Measurements from ENCODE around the gene FBLIM1. TPM values are rescaled to one million over a fixed set of nuclear protein-coding genes. Genes with fewer than 3 reads are reported as not detected.

The FBLIM1 gene
- total and polyA plus RNA-seq, 2 experiments from 2014 or later, result 117 to 120 TPM

DNA sequence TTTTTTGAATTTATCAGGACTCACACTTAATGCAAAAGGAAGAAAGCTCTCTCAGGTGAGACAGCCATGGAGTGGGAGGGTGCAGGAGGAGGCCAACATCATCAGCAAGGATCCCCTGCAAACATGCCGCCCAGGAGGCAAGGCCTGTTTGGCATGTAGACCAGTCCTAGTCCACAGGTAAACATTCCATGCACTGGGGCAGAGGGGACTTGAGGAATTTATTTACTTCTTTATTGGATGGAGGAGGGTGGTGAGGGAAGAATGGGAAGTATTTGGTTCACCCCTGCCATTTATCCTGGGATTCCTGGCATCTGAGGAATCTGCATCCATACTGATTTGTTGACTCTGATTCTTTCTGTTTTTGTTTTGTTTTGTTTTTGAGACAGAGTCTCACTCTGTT lies 50.4 kb downstream of the FBLIM1 start:
- Histone ChIP-seq H3K27me3 (no peaks in the 10 kb centered on the region), H3K4me2 (no peak overlapping the region), H3K9me3 (ENCODE audit: low read depth) (no peaks in the 10 kb centered on the region), H3K4me3 (no peak overlapping the region), H3K9me2 (replicated peaks; ENCODE audit: insufficient read depth) (no peaks in the 10 kb centered on the region), H3K27ac (no peak overlapping the region), H3K4me1 (ENCODE audit: insufficient read depth) (no peaks in the 10 kb centered on the region), H4K20me1 (ENCODE audit: insufficient read depth, poor library complexity, severe bottlenecking) (no peaks in the 10 kb centered on the region), H3K36me3 (replicated peaks; ENCODE audit: insufficient read depth, low read depth) (no peaks in the 10 kb centered on the region), H2AFZ (no peak overlapping the region), H3K79me2 (no peaks in the 10 kb centered on the region)
- WGBS (ENCODE audit: low lambda C conversion rate, missing lambda C conversion rate), result 55% methylated on average over 1 of the region's 1 CpG
- DNase-seq (ENCODE audit: low spot score), result no peak
- TF ChIP-seq EZH2 (IDR thresholded peaks at IDR 0.05; ENCODE audit: borderline replicate concordance), result no peak
- TF ChIP-seq, protein P1, sequence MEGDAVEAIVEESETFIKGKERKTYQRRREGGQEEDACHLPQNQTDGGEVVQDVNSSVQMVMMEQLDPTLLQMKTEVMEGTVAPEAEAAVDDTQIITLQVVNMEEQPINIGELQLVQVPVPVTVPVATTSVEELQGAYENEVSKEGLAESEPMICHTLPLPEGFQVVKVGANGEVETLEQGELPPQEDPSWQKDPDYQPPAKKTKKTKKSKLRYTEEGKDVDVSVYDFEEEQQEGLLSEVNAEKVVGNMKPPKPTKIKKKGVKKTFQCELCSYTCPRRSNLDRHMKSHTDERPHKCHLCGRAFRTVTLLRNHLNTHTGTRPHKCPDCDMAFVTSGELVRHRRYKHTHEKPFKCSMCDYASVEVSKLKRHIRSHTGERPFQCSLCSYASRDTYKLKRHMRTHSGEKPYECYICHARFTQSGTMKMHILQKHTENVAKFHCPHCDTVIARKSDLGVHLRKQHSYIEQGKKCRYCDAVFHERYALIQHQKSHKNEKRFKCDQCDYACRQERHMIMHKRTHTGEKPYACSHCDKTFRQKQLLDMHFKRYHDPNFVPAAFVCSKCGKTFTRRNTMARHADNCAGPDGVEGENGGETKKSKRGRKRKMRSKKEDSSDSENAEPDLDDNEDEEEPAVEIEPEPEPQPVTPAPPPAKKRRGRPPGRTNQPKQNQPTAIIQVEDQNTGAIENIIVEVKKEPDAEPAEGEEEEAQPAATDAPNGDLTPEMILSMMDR (IDR thresholded peaks at IDR 0.05; ENCODE audit: poor library complexity), result no peak
- TF ChIP-seq EZH2phosphoT487 (IDR thresholded peaks at IDR 0.05; ENCODE audit: low read depth, severe bottlenecking, unreplicated experiment), result no peak

DNA sequence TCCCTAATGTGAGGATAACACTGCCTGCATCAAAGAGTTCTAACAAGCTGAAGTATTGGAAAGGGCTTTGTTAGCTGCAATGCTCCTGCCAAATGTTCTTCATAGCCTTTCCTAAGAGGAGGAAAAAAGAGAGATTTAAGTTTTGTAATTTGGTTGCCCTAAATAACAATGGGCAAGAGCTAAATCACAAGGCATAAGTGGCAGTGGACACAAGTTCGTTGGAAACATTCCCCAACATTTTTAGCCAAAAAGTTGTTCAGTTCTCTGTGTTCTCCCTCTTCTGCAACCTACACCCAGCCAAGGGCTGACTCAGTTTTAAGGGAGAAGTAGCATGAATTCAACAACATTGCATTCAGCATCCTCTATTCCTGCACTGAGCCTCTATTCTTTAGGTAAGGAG lies 51.5 kb downstream of the FBLIM1 start:
- no peak overlapping the region for H3K27ac ChIP-seq
- no peak for TF ChIP-seq EZH2 (IDR thresholded peaks at IDR 0.05; ENCODE audit: borderline replicate concordance)
- no peak overlapping the region for H2AFZ ChIP-seq
- H3K36me3 ChIP-seq (replicated peaks; ENCODE audit: insufficient read depth, low read depth), result no peaks in the 10 kb centered on the region
- H4K20me1 ChIP-seq (ENCODE audit: insufficient read depth, poor library complexity, severe bottlenecking), result no peaks in the 10 kb centered on the region
- no peaks in the 10 kb centered on the region for H3K27me3 ChIP-seq
- H3K9me2 ChIP-seq (replicated peaks; ENCODE audit: insufficient read depth), result no peaks in the 10 kb centered on the region
- WGBS (ENCODE audit: low lambda C conversion rate, missing lambda C conversion rate), result 74% methylated on average over 1 of the region's 1 CpG
- no peak overlapping the region for H3K4me2 ChIP-seq
- H3K4me3 ChIP-seq, result no peak overlapping the region
- no peaks in the 10 kb centered on the region for H3K79me2 ChIP-seq
- H3K4me1 ChIP-seq (ENCODE audit: insufficient read depth), result no peaks in the 10 kb centered on the region
- DNase-seq (ENCODE audit: low spot score), result no peak
- H3K9me3 ChIP-seq (ENCODE audit: low read depth), result no peaks in the 10 kb centered on the region

DNA sequence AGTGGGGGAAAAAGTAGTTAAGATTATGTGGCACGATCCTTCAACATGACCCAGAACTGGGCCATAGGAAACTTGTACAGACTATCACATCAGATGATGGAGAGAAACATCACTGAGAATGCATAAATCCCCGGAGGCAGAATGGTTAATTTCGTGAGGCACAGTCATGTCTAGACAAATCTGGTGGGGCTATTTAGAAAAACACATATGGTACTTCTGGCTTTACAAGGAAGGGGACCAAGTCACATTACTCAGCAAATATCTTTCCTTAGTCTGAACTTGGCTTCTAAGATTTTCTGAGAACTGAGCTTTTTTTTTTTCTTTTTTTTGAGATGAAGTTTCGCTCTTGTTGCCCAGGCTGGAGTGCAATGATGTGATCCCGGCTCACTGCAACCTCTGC lies 58.1 kb downstream of the FBLIM1 start:
- Histone ChIP-seq H2AFZ (no peak overlapping the region), H3K79me2 (no peaks in the 10 kb centered on the region), H3K27me3 (no peaks in the 10 kb centered on the region), H3K4me3 (no peak overlapping the region), H3K4me2 (no peak overlapping the region), H3K9me3 (ENCODE audit: low read depth) (no peaks in the 10 kb centered on the region), H3K27ac (no peak overlapping the region), H4K20me1 (ENCODE audit: insufficient read depth, poor library complexity, severe bottlenecking) (no peaks in the 10 kb centered on the region), H3K36me3 (replicated peaks; ENCODE audit: insufficient read depth, low read depth) (no peaks in the 10 kb centered on the region), H3K9me2 (replicated peaks; ENCODE audit: insufficient read depth) (no peaks in the 10 kb centered on the region), H3K4me1 (ENCODE audit: insufficient read depth) (no peaks in the 10 kb centered on the region)
- WGBS (ENCODE audit: low lambda C conversion rate, missing lambda C conversion rate), result 91% methylated on average over 5 of the region's 5 CpGs
- no peak for DNase-seq (ENCODE audit: low spot score)
- TF ChIP-seq EZH2 (IDR thresholded peaks at IDR 0.05; ENCODE audit: borderline replicate concordance) (no peak), EZH2phosphoT487 (IDR thresholded peaks at IDR 0.05; ENCODE audit: low read depth, severe bottlenecking, unreplicated experiment) (no peak)
- TF ChIP-seq, protein P1 (IDR thresholded peaks at IDR 0.05; ENCODE audit: poor library complexity), result no peak

DNA sequence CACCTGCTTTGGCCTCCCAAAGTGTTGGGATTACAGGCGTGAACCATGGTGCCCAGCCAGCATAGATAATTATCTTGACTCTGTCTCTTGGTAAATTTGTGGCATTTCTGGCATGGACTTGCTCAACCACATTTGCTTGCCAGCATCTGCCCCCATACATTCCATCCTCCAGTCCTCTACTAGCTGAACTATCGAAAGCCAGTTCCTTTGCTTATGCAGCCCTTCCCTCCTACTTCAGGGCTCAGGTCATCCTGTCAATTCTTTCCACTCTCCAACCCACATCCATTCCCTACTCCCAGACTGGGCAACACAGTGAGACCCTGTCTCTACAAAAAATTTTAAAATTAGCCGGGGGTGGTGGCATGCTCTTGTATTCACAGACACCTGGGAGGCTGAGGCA lies 61.9 kb downstream of the FBLIM1 start:
- Histone ChIP-seq H3K79me2 (no peaks in the 10 kb centered on the region), H3K9me2 (replicated peaks; ENCODE audit: insufficient read depth) (no peaks in the 10 kb centered on the region), H3K4me2 (no peak overlapping the region), H3K27me3 (no peaks in the 10 kb centered on the region), H3K9me3 (ENCODE audit: low read depth) (no peaks in the 10 kb centered on the region), H3K4me1 (ENCODE audit: insufficient read depth) (no peaks in the 10 kb centered on the region), H3K4me3 (no peak overlapping the region), H3K36me3 (replicated peaks; ENCODE audit: insufficient read depth, low read depth) (no peaks in the 10 kb centered on the region), H3K27ac (no peak overlapping the region), H4K20me1 (ENCODE audit: insufficient read depth, poor library complexity, severe bottlenecking) (no peaks in the 10 kb centered on the region), H2AFZ (no peak overlapping the region)
- WGBS (ENCODE audit: low lambda C conversion rate, missing lambda C conversion rate), result 88% methylated on average over 3 of the region's 3 CpGs
- TF ChIP-seq EZH2phosphoT487 (IDR thresholded peaks at IDR 0.05; ENCODE audit: low read depth, severe bottlenecking, unreplicated experiment), result no peak
- no peak for TF ChIP-seq EZH2 (IDR thresholded peaks at IDR 0.05; ENCODE audit: borderline replicate concordance)
- TF ChIP-seq, protein P1 (IDR thresholded peaks at IDR 0.05; ENCODE audit: poor library complexity), result no peak
- DNase-seq (ENCODE audit: low spot score), result no peak
